ENCODE results near the gene IQGAP2. TPM values are rescaled to one million over a fixed set of nuclear protein-coding genes. Genes with fewer than 3 reads are reported as not detected.
"Not testable (repeated sequence)": the region's sequence is repeated elsewhere in the genome, so short reads cannot be mapped to it uniquely, and the experiment has no call there.

The IQGAP2 gene
- total and polyA plus RNA-seq, 5 donors from 2014 or later: 53.9 to 214 (median 61.4) TPM

- H3K9me3 ChIP-seq (ENCODE audit: control insufficient read depth in 2 of 2, low read length in 2 of 2): no peaks in the 10 kb centered on the region
- H3K27ac ChIP-seq (ENCODE audit: insufficient read depth, low read length, poor library complexity, severe bottlenecking): no peak overlapping the region
- Mint-ChIP-seq H3K4me3 (no peak overlapping the region), H3K27me3 (no peaks in the 10 kb centered on the region), H3K9me3 (no peaks in the 10 kb centered on the region), H3K4me1 (peaks cover 10 to 20% (median 15%) of the 10 kb centered on the region in 4 donors), H3K27ac (peak overlapping the region in 1 of 3 donors; percentile 28), H3K36me3 (peaks cover 62% of the 10 kb centered on the region)
- ATAC-seq (ENCODE audit: low read depth in 2 of 2): peak in 1 of 2 donors; percentile 69
- DNase-seq: peak in 2 of 3 donors; percentile 41 to 70
- H3K27me3 ChIP-seq (ENCODE audit: control insufficient read depth, insufficient read depth, low read length): no peaks in the 10 kb centered on the region
- H3K36me3 ChIP-seq (ENCODE audit: control insufficient read depth, insufficient read depth, low read length): peaks cover 88% of the 10 kb centered on the region
- no peaks in the 10 kb centered on the region for H3K4me1 ChIP-seq (ENCODE audit: control insufficient read depth, insufficient read depth, low read length, poor library complexity, severe bottlenecking)
- no peak overlapping the region for H3K4me3 ChIP-seq (ENCODE audit: low read depth, low read length)
Observed at GRCh38 chr5:76601470-76601869, 198.4 kb downstream of the IQGAP2 start.

GRCh38 chr5:76602094-76602726 lies 199.1 kb downstream of the IQGAP2 start:
- DNase-seq: no peak
- H3K4me1 Mint-ChIP-seq: peaks cover 10 to 22% (median 20%) of the 10 kb centered on the region in 4 donors
- no peaks in the 10 kb centered on the region for H3K27me3 Mint-ChIP-seq
- H3K4me1 ChIP-seq (ENCODE audit: control insufficient read depth, insufficient read depth, low read length, poor library complexity, severe bottlenecking): no peaks in the 10 kb centered on the region
- ATAC-seq (ENCODE audit: low read depth in 2 of 2): no peak
- H3K36me3 ChIP-seq (ENCODE audit: control insufficient read depth, insufficient read depth, low read length): peaks cover 88% of the 10 kb centered on the region
- no peak overlapping the region for H3K27ac ChIP-seq (ENCODE audit: insufficient read depth, low read length, poor library complexity, severe bottlenecking)
- H3K9me3 ChIP-seq (ENCODE audit: control insufficient read depth in 2 of 2, low read length in 2 of 2): no peaks in the 10 kb centered on the region
- peaks cover 66% of the 10 kb centered on the region for H3K36me3 Mint-ChIP-seq
- H3K27ac Mint-ChIP-seq: no peak overlapping the region
- no peak overlapping the region for H3K4me3 Mint-ChIP-seq
- H3K27me3 ChIP-seq (ENCODE audit: control insufficient read depth, insufficient read depth, low read length): no peaks in the 10 kb centered on the region
- no peaks in the 10 kb centered on the region for H3K9me3 Mint-ChIP-seq
- no peak overlapping the region for H3K4me3 ChIP-seq (ENCODE audit: low read depth, low read length)

- Mint-ChIP-seq H3K36me3 (peaks cover 78% of the 10 kb centered on the region), H3K4me1 (peaks cover 17 to 23% (median 20%) of the 10 kb centered on the region in 4 donors)
- not testable (repeated sequence) for H3K27me3 ChIP-seq (ENCODE audit: control insufficient read depth, insufficient read depth, low read length); H3K4me3 ChIP-seq (ENCODE audit: low read depth, low read length); H3K27me3 Mint-ChIP-seq; H3K27ac ChIP-seq (ENCODE audit: insufficient read depth, low read length, poor library complexity, severe bottlenecking); DNase-seq; H3K27ac Mint-ChIP-seq; H3K4me3 Mint-ChIP-seq; H3K9me3 ChIP-seq (ENCODE audit: control insufficient read depth in 2 of 2, low read length in 2 of 2); ATAC-seq (ENCODE audit: low read depth in 2 of 2); H3K9me3 Mint-ChIP-seq; H3K4me1 ChIP-seq (ENCODE audit: control insufficient read depth, insufficient read depth, low read length, poor library complexity, severe bottlenecking)
- H3K36me3 ChIP-seq (ENCODE audit: control insufficient read depth, insufficient read depth, low read length): peaks cover 77% of the 10 kb centered on the region
Observed at GRCh38 chr5:76603991-76604390, 200.9 kb downstream of the IQGAP2 start.

GRCh38 chr5:76604838-76605237 lies 201.8 kb downstream of the IQGAP2 start:
- H3K27me3 Mint-ChIP-seq: no peaks in the 10 kb centered on the region
- H3K27ac ChIP-seq (ENCODE audit: insufficient read depth, low read length, poor library complexity, severe bottlenecking): no peak overlapping the region
- no peak overlapping the region for H3K27ac Mint-ChIP-seq
- no peak overlapping the region for H3K4me3 Mint-ChIP-seq
- H3K9me3 Mint-ChIP-seq: no peaks in the 10 kb centered on the region
- H3K4me1 ChIP-seq (ENCODE audit: control insufficient read depth, insufficient read depth, low read length, poor library complexity, severe bottlenecking): no peaks in the 10 kb centered on the region
- H3K27me3 ChIP-seq (ENCODE audit: control insufficient read depth, insufficient read depth, low read length): no peaks in the 10 kb centered on the region
- peaks cover 78% of the 10 kb centered on the region for H3K36me3 Mint-ChIP-seq
- DNase-seq (no peak), ATAC-seq (ENCODE audit: low read depth in 2 of 2) (no peak)
- H3K9me3 ChIP-seq (ENCODE audit: control insufficient read depth in 2 of 2, low read length in 2 of 2): no peaks in the 10 kb centered on the region
- peaks cover 15 to 23% (median 17%) of the 10 kb centered on the region in 4 donors for H3K4me1 Mint-ChIP-seq
- H3K4me3 ChIP-seq (ENCODE audit: low read depth, low read length): no peak overlapping the region
- H3K36me3 ChIP-seq (ENCODE audit: control insufficient read depth, insufficient read depth, low read length): peaks cover 68% of the 10 kb centered on the region

GRCh38 chr5:76606701-76607100 lies 203.6 kb downstream of the IQGAP2 start:
- Mint-ChIP-seq H3K4me1 (peaks cover 10 to 19% (median 12%) of the 10 kb centered on the region in 4 donors), H3K4me3 (no peak overlapping the region), H3K27ac (peak overlapping the region in 1 of 3 donors; percentile 0), H3K9me3 (no peaks in the 10 kb centered on the region), H3K27me3 (no peaks in the 10 kb centered on the region), H3K36me3 (peaks cover 75% of the 10 kb centered on the region)
- H3K27ac ChIP-seq (ENCODE audit: insufficient read depth, low read length, poor library complexity, severe bottlenecking): no peak overlapping the region
- no peaks in the 10 kb centered on the region for H3K4me1 ChIP-seq (ENCODE audit: control insufficient read depth, insufficient read depth, low read length, poor library complexity, severe bottlenecking)
- H3K9me3 ChIP-seq (ENCODE audit: control insufficient read depth in 2 of 2, low read length in 2 of 2): no peaks in the 10 kb centered on the region
- H3K36me3 ChIP-seq (ENCODE audit: control insufficient read depth, insufficient read depth, low read length): peaks cover 67% of the 10 kb centered on the region
- H3K4me3 ChIP-seq (ENCODE audit: low read depth, low read length): no peak overlapping the region
- H3K27me3 ChIP-seq (ENCODE audit: control insufficient read depth, insufficient read depth, low read length): no peaks in the 10 kb centered on the region
- DNase-seq (no peak), ATAC-seq (ENCODE audit: low read depth in 2 of 2) (no peak)

- H3K9me3 Mint-ChIP-seq: no peaks in the 10 kb centered on the region
- Histone ChIP-seq H3K4me3 (ENCODE audit: low read depth, low read length) (no peak overlapping the region), H3K27ac (ENCODE audit: insufficient read depth, low read length, poor library complexity, severe bottlenecking) (no peak overlapping the region), H3K9me3 (ENCODE audit: control insufficient read depth in 2 of 2, low read length in 2 of 2) (no peaks in the 10 kb centered on the region), H3K4me1 (ENCODE audit: control insufficient read depth, insufficient read depth, low read length, poor library complexity, severe bottlenecking) (no peaks in the 10 kb centered on the region), H3K36me3 (ENCODE audit: control insufficient read depth, insufficient read depth, low read length) (peaks cover 66% of the 10 kb centered on the region), H3K27me3 (ENCODE audit: control insufficient read depth, insufficient read depth, low read length) (no peaks in the 10 kb centered on the region)
- H3K4me3 Mint-ChIP-seq: no peak overlapping the region
- peaks cover 8 to 22% (median 10%) of the 10 kb centered on the region in 4 donors for H3K4me1 Mint-ChIP-seq
- ATAC-seq (ENCODE audit: low read depth in 2 of 2) (no peak), DNase-seq (no peak)
- H3K27ac Mint-ChIP-seq: peak overlapping the region in 2 of 3 donors; percentile 0 to 78
- no peaks in the 10 kb centered on the region for H3K27me3 Mint-ChIP-seq
- H3K36me3 Mint-ChIP-seq: peaks cover 73% of the 10 kb centered on the region
Observed at GRCh38 chr5:76607353-76607871, 204.3 kb downstream of the IQGAP2 start.

GRCh38 chr5:76608833-76609232 lies 205.7 kb downstream of the IQGAP2 start:
- Histone ChIP-seq H3K4me1 (ENCODE audit: control insufficient read depth, insufficient read depth, low read length, poor library complexity, severe bottlenecking) (no peaks in the 10 kb centered on the region), H3K9me3 (ENCODE audit: control insufficient read depth in 2 of 2, low read length in 2 of 2) (no peaks in the 10 kb centered on the region), H3K27ac (ENCODE audit: insufficient read depth, low read length, poor library complexity, severe bottlenecking) (peak overlapping the region; percentile 24), H3K4me3 (ENCODE audit: low read depth, low read length) (no peak overlapping the region), H3K36me3 (ENCODE audit: control insufficient read depth, insufficient read depth, low read length) (peaks cover 65% of the 10 kb centered on the region), H3K27me3 (ENCODE audit: control insufficient read depth, insufficient read depth, low read length) (no peaks in the 10 kb centered on the region)
- H3K4me3 Mint-ChIP-seq: no peak overlapping the region
- peaks cover 76% of the 10 kb centered on the region for H3K36me3 Mint-ChIP-seq
- H3K27ac Mint-ChIP-seq: peak overlapping the region in 2 of 3 donors; percentile 25 to 72
- ATAC-seq (ENCODE audit: low read depth in 2 of 2) (peak; percentile 50 to 56), DNase-seq (peak in 2 of 3 donors; percentile 16 to 58)
- H3K9me3 Mint-ChIP-seq: no peaks in the 10 kb centered on the region
- no peaks in the 10 kb centered on the region for H3K27me3 Mint-ChIP-seq
- H3K4me1 Mint-ChIP-seq: peaks cover 5 to 19% (median 9%) of the 10 kb centered on the region in 4 donors

- Mint-ChIP-seq H3K9me3 (no peaks in the 10 kb centered on the region), H3K4me1 (peaks cover 5 to 14% (median 9%) of the 10 kb centered on the region in 4 donors), H3K4me3 (no peak overlapping the region), H3K27ac (peak overlapping the region in 2 of 3 donors; percentile 47 to 67), H3K36me3 (peaks cover 71% of the 10 kb centered on the region), H3K27me3 (no peaks in the 10 kb centered on the region)
- no peak overlapping the region for H3K4me3 ChIP-seq (ENCODE audit: low read depth, low read length)
- H3K27ac ChIP-seq (ENCODE audit: insufficient read depth, low read length, poor library complexity, severe bottlenecking): no peak overlapping the region
- peaks cover 64% of the 10 kb centered on the region for H3K36me3 ChIP-seq (ENCODE audit: control insufficient read depth, insufficient read depth, low read length)
- H3K4me1 ChIP-seq (ENCODE audit: control insufficient read depth, insufficient read depth, low read length, poor library complexity, severe bottlenecking): no peaks in the 10 kb centered on the region
- ATAC-seq (ENCODE audit: low read depth in 2 of 2): no peak
- no peaks in the 10 kb centered on the region for H3K27me3 ChIP-seq (ENCODE audit: control insufficient read depth, insufficient read depth, low read length)
- no peak for DNase-seq
- H3K9me3 ChIP-seq (ENCODE audit: control insufficient read depth in 2 of 2, low read length in 2 of 2): no peaks in the 10 kb centered on the region
Observed at GRCh38 chr5:76610196-76610595, 207.1 kb downstream of the IQGAP2 start.
